Osteocyte (in vitro differentiated cells): ENCODE data around the gene C1orf216. TPM values are rescaled to one million over a fixed set of nuclear protein-coding genes. Genes with fewer than 3 reads are reported as not detected.
A peak's percentile ranks its signal among the peaks of the same experiment; 100 is the strongest.
"Not testable (repeated sequence)": the region's sequence is repeated elsewhere in the genome, so short reads cannot be mapped to it uniquely, and the experiment has no call there.

Source experiments
- DNase-seq: peaks from one replicate; pipeline ENCODE4 v3.0.0; 2021; ENCODE audit warnings: mixed read lengths; ENCODE audit not compliant: unreplicated experiment; ENCODE audit errors: extremely low spot score
- H3K27ac Mint-ChIP-seq: one replicate; pipeline ENCODE4 v1.8.0; 2021; ENCODE audit warnings: mild to moderate bottlenecking, mixed read lengths; ENCODE audit not compliant: unreplicated experiment
- H3K27me3 Mint-ChIP-seq: one replicate; pipeline ENCODE4 v1.8.0; 2021; ENCODE audit warnings: mixed read lengths; ENCODE audit not compliant: unreplicated experiment
- H3K36me3 Mint-ChIP-seq: one replicate; pipeline ENCODE4 v1.8.0; 2021; ENCODE audit warnings: mixed read lengths; ENCODE audit not compliant: unreplicated experiment
- H3K4me1 Mint-ChIP-seq: one replicate; pipeline ENCODE4 v1.8.0; 2021; ENCODE audit warnings: mixed read lengths; ENCODE audit not compliant: unreplicated experiment
- H3K4me3 Mint-ChIP-seq: one replicate; pipeline ENCODE4 v1.8.0; 2021; ENCODE audit warnings: mild to moderate bottlenecking, moderate library complexity, mixed read lengths; ENCODE audit not compliant: unreplicated experiment
- H3K9me3 Mint-ChIP-seq: one replicate; pipeline ENCODE4 v1.8.0; 2021; ENCODE audit warnings: mixed read lengths; ENCODE audit not compliant: unreplicated experiment
- total RNA-seq: library from RNA; stranded (reverse); gene quantifications from 2 replicates; pipeline ENCODE4 v1.2.1, GENCODE V29; 2021
- TF ChIP-seq, protein P1 (sequence below): fragments of 200-600 bp; sonication (generic); IDR thresholded peaks from 2 replicates; pipeline ENCODE4 v1.5.0; 2021; ENCODE audit warnings: antibody characterized with exemption, mild to moderate bottlenecking, moderate library complexity

Gene C1orf216
- total RNA-seq, 1 donor from 2014 or later: 18.8 TPM

DNA sequence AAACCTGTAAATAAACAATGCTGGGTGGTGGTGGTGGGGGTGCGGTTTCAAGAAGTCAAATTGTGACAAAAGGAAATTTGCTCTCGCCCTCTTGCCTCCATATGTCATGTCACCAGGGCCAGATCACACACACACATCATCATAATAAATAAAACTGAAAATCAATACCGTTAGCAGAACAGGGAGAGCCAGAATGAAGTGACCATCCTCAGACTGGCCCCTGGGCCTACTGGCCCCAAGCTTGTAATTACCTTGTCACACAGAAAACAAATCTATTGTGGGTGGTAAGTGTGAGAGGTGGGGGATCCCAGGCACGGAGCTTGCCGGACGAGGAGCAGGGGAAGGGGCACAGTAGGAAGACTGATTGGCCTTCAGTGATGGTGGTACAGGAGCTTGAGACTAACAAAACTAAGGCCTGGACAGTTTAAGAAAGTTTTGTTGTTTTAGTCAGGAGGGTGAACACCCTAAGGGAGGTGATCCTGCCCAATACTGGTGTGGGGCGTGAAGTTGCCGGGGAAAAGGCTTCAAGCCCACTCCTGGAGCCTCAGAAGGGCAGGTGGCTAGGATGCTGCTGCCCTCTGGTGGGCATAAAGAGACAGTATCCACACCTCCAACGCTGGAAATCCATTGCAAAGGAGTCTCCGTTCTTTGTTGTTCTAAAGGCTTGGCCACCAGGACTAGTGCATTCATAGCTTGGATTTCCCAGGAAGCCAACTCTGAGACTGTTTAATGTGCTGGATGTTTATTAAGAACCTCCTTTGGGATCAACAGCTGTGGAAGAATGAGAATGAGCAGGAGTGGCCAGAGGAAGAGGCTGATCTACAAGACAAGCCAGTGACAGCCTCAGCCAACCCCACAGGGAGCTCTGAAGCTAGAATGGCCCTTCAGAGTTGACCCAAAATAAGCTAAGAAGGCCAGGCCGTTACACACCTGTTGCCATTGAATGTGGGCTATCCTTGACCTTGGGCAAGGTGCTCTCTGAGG, 8.1 kb upstream of the C1orf216 start:
- H3K27ac Mint-ChIP-seq: no peak overlapping the region
- no peaks in the 10 kb centered on the region for H3K27me3 Mint-ChIP-seq
- no peaks in the 10 kb centered on the region for H3K36me3 Mint-ChIP-seq
- H3K9me3 Mint-ChIP-seq: no peaks in the 10 kb centered on the region
- peak; percentile 86 for DNase-seq
- TF ChIP-seq, protein P1, sequence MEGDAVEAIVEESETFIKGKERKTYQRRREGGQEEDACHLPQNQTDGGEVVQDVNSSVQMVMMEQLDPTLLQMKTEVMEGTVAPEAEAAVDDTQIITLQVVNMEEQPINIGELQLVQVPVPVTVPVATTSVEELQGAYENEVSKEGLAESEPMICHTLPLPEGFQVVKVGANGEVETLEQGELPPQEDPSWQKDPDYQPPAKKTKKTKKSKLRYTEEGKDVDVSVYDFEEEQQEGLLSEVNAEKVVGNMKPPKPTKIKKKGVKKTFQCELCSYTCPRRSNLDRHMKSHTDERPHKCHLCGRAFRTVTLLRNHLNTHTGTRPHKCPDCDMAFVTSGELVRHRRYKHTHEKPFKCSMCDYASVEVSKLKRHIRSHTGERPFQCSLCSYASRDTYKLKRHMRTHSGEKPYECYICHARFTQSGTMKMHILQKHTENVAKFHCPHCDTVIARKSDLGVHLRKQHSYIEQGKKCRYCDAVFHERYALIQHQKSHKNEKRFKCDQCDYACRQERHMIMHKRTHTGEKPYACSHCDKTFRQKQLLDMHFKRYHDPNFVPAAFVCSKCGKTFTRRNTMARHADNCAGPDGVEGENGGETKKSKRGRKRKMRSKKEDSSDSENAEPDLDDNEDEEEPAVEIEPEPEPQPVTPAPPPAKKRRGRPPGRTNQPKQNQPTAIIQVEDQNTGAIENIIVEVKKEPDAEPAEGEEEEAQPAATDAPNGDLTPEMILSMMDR: peak; percentile 93
- H3K4me1 Mint-ChIP-seq: peaks cover 2% of the 10 kb centered on the region
- H3K4me3 Mint-ChIP-seq: no peak overlapping the region

DNA sequence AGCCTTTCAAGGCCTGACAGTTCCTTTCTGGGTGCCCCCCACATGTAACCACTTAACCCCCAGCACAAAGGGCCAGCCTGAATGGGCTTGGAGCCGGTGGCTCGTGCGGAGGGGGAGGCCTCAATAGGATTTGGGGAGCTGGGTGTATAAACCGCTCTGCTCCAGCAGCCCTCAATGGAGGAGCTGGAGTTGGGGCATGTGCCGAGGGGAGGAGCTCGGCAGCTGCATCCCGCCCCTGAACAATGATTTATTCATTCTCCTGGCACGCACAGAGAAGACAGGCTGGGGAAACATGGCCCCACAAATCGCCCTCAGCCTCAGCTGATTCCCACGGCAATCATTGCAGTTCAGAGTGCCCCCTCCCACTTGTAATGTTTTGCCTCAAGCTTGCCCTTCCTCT, 6.9 kb upstream of the C1orf216 start:
- Mint-ChIP-seq H3K36me3 (no peaks in the 10 kb centered on the region), H3K4me1 (peaks cover 2% of the 10 kb centered on the region), H3K27me3 (no peaks in the 10 kb centered on the region), H3K4me3 (no peak overlapping the region), H3K27ac (no peak overlapping the region), H3K9me3 (no peaks in the 10 kb centered on the region)
- TF ChIP-seq, protein P1: no peak
- DNase-seq: no peak

DNA sequence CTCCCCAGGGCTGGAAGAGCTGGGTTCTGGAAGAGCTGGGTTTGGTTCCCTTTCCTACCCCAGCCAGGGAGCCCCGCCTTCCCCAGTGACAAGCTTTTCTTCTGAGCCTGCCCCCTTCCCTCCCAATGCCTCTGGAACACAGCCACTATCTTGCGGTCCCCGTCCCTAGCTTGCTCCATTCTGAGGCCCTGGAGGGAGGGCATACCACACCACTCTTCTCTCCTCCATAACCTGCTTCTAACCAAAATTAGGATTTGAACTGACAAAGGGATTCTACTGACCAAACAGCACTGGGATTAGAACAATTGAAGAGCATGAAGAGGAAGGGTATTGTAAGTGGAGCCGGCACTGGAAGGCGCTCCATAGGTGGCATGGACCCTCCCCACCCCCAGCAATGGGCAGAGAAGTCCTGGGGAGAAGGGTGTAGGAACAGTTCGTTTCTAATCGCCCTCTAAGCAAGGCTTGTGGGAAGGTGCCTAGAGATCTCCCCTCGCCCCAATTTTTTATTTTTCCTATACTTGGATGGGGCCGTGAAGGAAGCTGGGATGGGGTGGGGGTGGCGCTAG, 690 bp downstream of the C1orf216 start:
- Mint-ChIP-seq H3K4me1 (peaks cover 30% of the 10 kb centered on the region), H3K9me3 (no peaks in the 10 kb centered on the region), H3K36me3 (peaks cover 12% of the 10 kb centered on the region), H3K4me3 (peak overlapping the region; percentile 85), H3K27me3 (no peaks in the 10 kb centered on the region), H3K27ac (peak overlapping the region; percentile 78)
- DNase-seq: no peak
- TF ChIP-seq, protein P1: no peak

- peaks cover 30% of the 10 kb centered on the region for H3K4me1 Mint-ChIP-seq
- H3K27me3 Mint-ChIP-seq: no peaks in the 10 kb centered on the region
- TF ChIP-seq, protein P1: peak; percentile 85
- H3K27ac Mint-ChIP-seq: peak overlapping the region; percentile 42
- H3K9me3 Mint-ChIP-seq: no peaks in the 10 kb centered on the region
- peaks cover 12% of the 10 kb centered on the region for H3K36me3 Mint-ChIP-seq
- peak overlapping the region; percentile 36 for H3K4me3 Mint-ChIP-seq
- DNase-seq: peak; percentile 89
Measured at GRCh38 chr1:35715568-35716002, 3.1 kb downstream of the C1orf216 start.

- Mint-ChIP-seq H3K4me3 (no peak overlapping the region), H3K27me3 (no peaks in the 10 kb centered on the region), H3K4me1 (peaks cover 30% of the 10 kb centered on the region), H3K36me3 (peaks cover 12% of the 10 kb centered on the region), H3K9me3 (no peaks in the 10 kb centered on the region), H3K27ac (no peak overlapping the region)
- DNase-seq: no peak
- TF ChIP-seq, protein P1: no peak
Measured at GRCh38 chr1:35714921-35715567, 3.6 kb downstream of the C1orf216 start.

GRCh38 chr1:35711098-35711497, 7.6 kb downstream of the C1orf216 start:
- peaks cover 21% of the 10 kb centered on the region for H3K4me1 Mint-ChIP-seq
- H3K36me3 Mint-ChIP-seq: peaks cover 12% of the 10 kb centered on the region
- H3K9me3 Mint-ChIP-seq, H3K4me3 Mint-ChIP-seq, DNase-seq, H3K27ac Mint-ChIP-seq: not testable (repeated sequence)
- H3K27me3 Mint-ChIP-seq: peaks cover 12% of the 10 kb centered on the region
